ENCODE data around the gene GPER1.

DNA sequence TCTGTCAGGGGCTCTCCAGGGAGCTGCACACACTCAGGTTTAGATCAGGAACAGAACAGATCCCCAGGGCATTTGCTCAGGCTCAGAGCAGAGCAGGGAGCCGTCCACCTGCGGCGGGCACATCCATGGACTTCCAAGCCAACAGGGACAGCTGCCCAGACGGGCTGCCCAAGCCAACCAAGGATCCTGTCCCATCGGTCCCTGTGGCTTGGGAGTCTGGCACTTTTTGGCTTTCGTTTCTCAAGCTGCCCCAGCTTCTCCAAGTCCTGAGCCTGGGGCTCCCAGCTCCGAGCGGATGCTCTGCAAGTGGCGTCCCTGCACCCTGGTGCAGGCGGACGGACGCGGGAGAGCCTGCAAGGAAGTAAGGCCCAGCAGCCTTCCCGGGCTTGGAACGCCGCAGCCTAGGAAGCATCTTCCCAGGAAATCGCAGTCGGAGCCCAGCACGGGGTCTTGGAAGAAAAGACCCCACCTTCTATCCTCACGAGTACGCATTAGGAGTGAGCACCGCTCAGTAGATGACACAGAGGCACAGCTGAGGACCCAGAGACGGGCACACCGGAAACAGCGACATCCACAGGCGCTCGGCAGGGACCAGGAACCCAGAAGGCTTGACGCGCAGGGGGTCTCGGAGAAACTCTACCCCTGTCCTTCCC, 37.5 kb upstream of the GPER1 start:
- TF ChIP-seq, protein P1, sequence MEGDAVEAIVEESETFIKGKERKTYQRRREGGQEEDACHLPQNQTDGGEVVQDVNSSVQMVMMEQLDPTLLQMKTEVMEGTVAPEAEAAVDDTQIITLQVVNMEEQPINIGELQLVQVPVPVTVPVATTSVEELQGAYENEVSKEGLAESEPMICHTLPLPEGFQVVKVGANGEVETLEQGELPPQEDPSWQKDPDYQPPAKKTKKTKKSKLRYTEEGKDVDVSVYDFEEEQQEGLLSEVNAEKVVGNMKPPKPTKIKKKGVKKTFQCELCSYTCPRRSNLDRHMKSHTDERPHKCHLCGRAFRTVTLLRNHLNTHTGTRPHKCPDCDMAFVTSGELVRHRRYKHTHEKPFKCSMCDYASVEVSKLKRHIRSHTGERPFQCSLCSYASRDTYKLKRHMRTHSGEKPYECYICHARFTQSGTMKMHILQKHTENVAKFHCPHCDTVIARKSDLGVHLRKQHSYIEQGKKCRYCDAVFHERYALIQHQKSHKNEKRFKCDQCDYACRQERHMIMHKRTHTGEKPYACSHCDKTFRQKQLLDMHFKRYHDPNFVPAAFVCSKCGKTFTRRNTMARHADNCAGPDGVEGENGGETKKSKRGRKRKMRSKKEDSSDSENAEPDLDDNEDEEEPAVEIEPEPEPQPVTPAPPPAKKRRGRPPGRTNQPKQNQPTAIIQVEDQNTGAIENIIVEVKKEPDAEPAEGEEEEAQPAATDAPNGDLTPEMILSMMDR (IDR thresholded peaks at IDR 0.05; ENCODE audit: low read depth, low read length, poor library complexity, severe bottlenecking), result no peak
- no peak for TF ChIP-seq EZH2phosphoT487 (IDR thresholded peaks at IDR 0.05; ENCODE audit: borderline replicate concordance, low read length)
